ENCODE measurements around the gene PEF1.

The PEF1 gene

GRCh38 chr1:31655104-31655503 is 10.4 kb upstream of the PEF1 start:
- no peak for TF ChIP-seq ZFX (IDR thresholded peaks at IDR 0.05; ENCODE audit: borderline replicate concordance)
- no peak for TF ChIP-seq CTCF (IDR thresholded peaks at IDR 0.05)
- H3K27ac ChIP-seq = no peak overlapping the region

DNA sequence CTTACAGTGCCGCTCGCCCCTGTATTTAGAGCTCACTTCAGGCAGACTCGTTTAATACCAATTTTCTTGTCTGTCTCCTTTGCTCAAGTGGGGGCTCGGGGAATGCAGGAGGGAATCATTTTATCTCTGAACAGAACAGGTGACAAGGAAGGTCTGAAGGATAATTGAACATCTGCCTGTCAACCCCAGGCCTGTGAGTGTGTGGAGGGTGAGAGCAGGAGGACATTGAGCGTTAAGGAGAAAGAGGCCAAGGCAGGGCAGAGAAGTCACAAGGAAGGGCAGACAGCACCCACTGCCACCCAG is 9.7 kb upstream of the PEF1 start:
- H3K27ac ChIP-seq = no peak overlapping the region
- TF ChIP-seq CTCF (IDR thresholded peaks at IDR 0.05) = no peak
- no peak for TF ChIP-seq ZFX (IDR thresholded peaks at IDR 0.05; ENCODE audit: borderline replicate concordance)

DNA sequence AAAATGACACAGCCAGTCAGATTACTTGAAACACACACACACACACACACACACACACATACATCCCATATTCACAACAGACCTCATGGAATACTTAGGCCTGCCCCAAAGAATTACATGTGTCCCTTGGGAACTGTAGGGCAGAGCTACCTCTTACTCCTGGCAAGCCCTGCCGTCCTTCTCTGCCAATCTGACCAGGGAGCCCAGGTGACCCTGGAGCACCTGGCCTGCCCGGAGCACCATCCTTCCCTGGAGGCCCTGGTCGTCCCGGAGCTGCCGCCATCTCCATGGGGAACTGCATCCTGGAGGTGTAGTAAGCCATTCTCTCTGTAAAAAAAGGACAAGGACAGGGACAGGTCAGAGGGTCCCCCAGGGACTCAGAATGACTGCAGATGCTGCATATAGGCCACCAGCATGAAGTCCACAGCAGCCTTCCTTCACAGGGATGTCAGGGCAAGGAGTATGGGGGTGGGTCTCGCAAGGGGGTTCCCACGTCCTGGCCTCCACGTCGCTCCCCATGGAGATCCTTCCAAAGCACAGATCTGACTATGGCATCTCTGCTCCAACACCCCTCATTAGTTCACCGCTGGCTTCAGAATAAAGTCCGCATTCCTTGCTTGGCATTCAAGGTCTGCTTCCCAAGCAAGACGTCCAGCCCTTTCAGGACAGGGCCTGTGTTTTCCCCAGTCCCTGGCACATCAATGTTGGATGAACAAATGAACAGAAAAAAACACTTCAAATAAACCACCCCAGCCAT is 9.2 kb upstream of the PEF1 start:
- no peak overlapping the region for H3K27ac ChIP-seq
- TF ChIP-seq CTCF (IDR thresholded peaks at IDR 0.05) (no peak), ZFX (IDR thresholded peaks at IDR 0.05; ENCODE audit: borderline replicate concordance) (no peak)

- no peak for TF ChIP-seq CTCF (IDR thresholded peaks at IDR 0.05)
- no peak for TF ChIP-seq ZFX (IDR thresholded peaks at IDR 0.05; ENCODE audit: borderline replicate concordance)
- H3K27ac ChIP-seq = no peak overlapping the region
Measured at GRCh38 chr1:31652891-31653499, 8.3 kb upstream of the PEF1 start.

GRCh38 chr1:31651766-31652165 is 7.1 kb upstream of the PEF1 start:
- no peak for TF ChIP-seq CTCF (IDR thresholded peaks at IDR 0.05)
- TF ChIP-seq ZFX (IDR thresholded peaks at IDR 0.05; ENCODE audit: borderline replicate concordance) = no peak
- no peak overlapping the region for H3K27ac ChIP-seq

DNA sequence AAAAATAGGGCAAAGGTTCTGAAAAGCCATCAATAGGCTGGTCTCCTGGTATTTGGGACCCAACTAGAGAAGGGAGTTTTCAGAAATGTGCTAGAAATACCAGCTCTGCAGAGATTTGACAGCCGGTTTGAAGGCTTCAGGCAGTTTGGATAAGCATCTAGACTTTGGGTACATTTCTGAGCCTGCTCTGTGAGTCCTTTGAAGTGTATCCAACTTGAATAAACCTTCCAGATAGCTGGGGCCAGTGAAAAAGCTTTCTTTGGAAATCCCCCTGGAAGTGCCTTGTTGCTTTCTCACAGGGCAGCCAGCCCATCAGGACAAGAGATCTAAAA is 6.4 kb upstream of the PEF1 start:
- H3K27ac ChIP-seq = no peak overlapping the region
- TF ChIP-seq ZFX (IDR thresholded peaks at IDR 0.05; ENCODE audit: borderline replicate concordance) (no peak), CTCF (IDR thresholded peaks at IDR 0.05) (no peak)

All from 22Rv1 (cell line).